Measurements from ENCODE around the gene TFF2.

Gene TFF2

DNA sequence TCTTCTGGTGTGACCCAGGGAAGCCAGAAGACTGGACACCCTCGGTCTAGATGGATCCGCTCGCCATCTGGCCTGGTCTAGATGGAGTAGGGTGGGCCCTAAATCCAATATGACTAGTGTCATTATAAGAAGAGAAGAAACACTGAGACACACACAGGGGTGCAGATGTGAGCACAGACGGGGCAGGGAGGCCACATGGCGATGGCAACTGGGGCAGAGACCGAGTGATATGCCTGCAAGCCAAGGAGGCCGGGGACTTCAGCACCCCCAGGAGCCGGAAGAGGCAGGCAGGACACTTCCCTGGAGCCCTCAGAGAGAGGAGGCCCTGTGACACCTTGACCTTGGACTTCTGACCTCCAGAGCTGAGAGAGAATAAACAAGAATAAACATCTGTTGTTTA lies 30.0 kb downstream of the TFF2 start:
- no peak for DNase-seq (ENCODE audit: low read depth)

- no peak for DNase-seq (ENCODE audit: low read depth)
These were observed 30.8 kb downstream of the TFF2 start for GRCh38 chr21:42319851-42320572.

- DNase-seq (ENCODE audit: low read depth) = no peak
These were observed 31.4 kb downstream of the TFF2 start for GRCh38 chr21:42319376-42319775.

- no peak for DNase-seq (ENCODE audit: low read depth)
These were observed 32.7 kb downstream of the TFF2 start for GRCh38 chr21:42317826-42318746.

DNA sequence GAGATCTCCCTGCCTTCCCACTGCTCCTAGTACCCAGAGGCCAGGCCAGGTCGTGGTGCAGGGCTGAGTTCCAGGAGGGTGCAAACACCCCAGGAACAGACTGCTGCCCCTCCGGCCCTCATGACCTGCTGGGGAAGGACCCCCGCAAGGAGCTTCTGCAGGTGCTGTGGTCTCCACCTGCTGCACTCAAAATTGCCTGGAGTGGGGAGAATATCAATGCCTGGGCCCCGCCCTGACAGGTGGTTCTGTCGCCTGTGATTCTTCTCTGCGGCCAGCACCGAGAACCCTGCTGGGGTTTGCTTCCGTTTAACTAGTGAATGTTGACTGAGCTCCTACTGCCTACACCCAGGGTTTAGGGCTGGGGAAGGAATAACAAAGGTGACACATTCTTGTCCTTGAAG lies 33.5 kb downstream of the TFF2 start:
- no peak for DNase-seq (ENCODE audit: low read depth)

DNA sequence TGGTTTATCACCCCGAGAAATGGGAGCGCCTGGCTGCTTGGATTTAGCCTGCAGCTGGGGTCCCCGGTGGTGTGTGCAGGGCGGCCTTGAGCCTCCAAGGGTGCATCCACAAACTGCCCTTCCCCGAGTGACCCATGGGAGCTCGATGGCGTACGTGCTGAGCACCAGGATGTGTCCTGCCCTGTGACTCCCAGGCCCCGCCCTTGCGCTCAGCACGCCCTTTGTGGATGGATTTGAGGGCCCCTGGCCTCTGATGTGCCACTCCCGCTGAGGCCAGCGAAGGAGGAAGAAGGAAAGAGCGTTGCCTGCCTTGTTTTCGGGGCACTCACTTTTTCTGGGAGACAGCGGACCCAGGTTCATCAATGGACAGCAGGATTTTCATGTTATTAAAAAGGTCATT lies 33.9 kb downstream of the TFF2 start:
- DNase-seq (ENCODE audit: low read depth) = no peak

DNA sequence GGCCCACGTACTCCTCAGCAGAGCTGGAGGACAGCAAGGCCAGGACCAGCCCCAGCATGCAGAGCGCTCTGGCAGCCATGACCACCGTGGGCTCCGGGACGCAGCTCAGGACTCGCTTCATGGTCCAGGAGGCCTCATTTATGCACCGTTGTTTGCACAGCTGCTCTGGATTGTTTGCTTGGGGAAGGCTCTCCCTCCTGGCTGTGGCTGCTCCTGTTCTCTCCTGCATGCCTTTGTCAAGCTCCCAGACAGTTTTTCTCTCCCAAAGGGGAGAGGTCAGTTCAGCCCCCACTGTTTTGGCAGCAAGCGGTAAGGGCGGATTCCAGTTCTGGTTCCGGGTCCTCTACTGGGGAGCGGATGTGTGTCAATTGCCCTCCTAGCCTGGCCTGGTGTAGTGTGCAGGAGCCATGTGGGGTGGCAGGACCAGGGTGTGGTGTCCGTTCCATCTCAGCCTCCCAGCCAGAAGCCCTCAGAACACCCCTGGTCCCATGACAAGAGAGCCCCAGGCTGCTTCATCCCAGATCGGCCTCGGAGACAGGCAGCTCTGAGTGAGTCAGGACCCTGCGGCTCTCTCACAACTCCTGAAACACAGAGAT lies 35.4 kb downstream of the TFF2 start, which contains the start of gene TFF3:
Gene TFF3 (minus strand): TSS at position 114 of the 596 bp plus-strand sequence. CDS start 35 bp downstream, at position 79.
- no peak for DNase-seq (ENCODE audit: low read depth)

DNA sequence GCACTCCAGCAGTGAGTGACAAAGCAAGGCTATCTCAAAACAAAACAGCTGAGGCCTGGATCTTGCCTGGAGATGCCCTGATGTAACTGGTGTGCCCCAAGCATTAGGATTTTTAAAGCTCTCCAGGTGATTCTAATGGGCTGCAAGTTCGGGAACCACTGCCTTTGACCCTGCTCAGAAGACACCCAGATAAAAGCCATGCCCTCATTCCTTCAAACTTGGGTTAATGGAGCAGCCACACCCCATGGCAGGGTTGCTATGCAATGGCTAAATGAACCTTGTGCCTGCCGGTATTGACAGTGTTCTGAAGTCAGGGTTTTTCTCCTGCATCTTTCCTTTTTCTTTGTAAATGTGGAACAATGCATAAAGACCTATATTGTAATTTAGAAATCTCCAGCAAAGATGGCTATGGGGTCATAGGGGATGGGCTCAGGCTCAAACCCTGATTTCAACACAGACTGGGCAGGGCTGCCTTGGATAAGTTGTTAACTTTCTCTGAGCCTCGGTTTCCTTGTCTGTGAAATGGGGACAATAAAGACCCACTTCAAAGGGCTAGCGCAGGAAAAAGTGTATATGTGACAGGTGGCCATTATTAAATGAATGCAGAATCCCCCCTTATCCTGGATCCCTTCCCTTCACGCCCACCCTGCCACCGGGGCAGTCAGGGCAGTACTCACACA lies 36.0 kb downstream of the TFF2 start:
- no peak for DNase-seq (ENCODE audit: low read depth)

DNA sequence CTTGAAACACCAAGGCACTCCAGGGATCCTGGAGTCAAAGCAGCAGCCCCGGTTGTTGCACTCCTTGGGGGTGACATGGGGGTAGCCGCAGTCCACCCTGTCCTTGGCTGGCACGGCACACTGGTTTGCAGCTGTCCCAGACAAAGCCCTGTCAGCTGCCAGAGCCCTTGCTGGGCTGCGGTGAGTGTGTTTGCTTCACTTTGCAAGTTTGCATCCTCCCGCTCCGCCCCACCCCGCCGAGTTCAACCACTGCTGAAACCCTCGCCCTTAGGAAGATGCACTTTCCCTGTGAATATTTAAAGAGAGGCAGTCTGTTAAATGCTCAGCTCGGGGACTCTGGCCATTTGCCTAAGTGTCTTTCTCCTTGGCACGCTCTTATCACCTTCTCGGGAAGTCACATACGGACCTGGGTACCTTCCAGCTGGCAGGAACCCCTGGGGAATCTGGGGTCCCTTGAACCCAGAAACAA lies 37.3 kb downstream of the TFF2 start:
- DNase-seq (ENCODE audit: low read depth) = no peak

DNA sequence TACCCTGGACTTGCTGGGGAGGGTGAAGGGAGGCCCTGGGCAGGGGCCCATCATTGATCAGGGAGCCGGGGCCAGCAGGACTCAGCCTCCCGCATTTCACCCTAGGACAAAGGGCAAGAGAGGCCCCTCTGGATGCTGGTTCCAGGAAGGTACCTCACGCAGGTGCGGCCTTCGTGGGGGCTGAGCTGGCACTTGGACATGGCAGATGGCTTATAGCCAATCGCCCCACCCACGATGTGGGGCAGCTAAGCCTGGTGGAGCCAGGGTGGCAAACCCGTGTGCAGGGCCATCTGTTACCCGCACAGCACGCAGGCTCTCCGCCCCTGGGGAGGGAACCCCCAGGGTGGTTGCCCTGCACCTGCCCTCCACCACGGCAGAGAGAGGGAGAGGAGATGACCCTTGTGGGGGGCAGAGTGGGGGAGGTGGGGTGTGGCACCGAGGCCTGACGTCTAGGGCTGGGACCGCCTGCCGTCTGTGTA lies 38.1 kb downstream of the TFF2 start:
- no peak for DNase-seq (ENCODE audit: low read depth)

DNA sequence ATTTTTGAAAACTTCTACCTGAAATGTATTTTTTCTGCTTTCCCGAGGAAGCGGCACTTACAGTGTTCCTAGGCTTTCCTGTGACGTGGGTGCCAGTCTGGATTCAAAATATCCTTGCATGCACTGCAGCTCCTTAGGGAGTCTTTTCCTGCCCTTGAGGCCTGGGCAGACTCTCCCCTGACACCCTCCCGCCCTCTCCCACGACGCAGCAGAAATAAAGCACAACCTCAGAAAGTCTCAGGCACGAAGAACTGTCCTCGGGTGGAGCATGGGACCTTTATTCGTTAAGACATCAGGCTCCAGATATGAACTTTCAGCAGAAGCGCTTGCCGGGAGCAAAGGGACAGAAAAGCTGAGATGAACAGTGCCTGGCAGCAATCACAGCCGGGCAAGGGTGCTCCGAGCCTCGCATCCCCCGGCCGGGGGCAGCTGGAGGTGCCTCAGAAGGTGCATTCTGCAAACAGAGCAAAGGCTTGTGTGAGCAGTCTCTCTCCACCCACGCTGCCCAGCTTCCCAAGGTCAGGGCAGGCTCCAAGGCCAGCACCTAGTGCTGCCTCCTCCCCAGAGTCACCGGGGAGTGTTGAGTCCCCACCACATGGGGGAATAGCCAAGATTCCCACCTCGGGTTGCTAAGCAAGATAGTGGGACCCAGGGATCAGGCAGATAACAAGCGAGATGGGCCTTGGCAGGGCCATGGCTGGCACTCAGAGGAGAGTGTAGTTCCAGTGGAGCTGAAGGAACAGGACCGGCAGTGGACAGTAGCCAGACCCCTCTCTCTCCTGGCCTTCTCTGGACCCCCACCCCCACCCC lies 38.8 kb downstream of the TFF2 start:
- DNase-seq (ENCODE audit: low read depth) = no peak

DNA sequence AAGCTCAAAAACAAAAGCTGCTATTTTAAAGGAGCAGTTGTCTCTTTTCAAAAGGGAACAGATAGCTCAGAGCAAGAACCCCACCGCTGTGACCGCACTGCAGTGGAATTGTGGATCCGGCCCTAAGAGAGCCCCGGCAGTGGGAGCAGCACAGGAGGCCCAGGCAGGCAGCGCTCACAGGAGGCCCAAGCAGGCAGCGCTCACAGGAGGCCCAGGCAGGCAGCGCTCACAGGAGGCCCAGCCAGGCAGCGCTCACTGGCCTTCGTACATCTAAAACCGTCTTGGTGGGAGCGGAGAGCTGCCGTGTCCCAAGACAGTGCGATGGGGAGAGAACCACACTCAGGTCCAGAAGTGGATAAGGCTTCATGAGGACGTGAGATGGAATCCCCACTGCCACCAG lies 39.6 kb downstream of the TFF2 start:
- DNase-seq (ENCODE audit: low read depth) = no peak

DNA sequence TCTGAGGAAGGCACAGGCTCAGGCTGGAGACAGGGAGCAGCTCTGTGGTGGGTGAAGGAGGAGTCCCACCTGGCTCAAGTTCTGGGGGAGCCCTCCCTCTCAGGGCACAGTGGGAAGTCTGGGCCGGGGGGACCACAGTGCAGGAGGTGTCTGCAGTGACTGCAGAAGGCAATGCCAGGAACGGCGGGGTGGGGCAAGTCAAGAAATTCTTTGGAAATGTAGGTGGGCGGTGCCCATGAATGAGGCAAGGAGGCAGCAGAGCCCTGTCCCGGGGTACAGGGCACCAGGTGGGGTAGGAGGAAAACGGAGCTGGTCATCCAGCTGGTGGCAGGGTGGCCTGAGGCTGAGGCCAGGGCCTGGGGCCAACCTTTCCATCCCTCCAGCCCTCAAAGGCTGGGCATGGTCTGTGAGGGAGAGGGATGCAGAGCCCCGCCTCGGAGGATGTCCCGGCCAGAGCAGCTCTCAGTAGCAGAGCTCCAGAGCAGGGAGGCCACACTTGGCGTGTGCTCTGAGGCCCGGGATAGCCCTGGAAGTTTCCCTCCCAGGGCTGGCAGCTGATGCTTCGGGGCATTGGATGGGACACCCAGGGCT lies 40.3 kb downstream of the TFF2 start:
- DNase-seq (ENCODE audit: low read depth) = no peak

- no peak for DNase-seq (ENCODE audit: low read depth)
These were observed 41.0 kb downstream of the TFF2 start for GRCh38 chr21:42309753-42310213.

- no peak for DNase-seq (ENCODE audit: low read depth)
These were observed 41.7 kb downstream of the TFF2 start for GRCh38 chr21:42308914-42309752.

- no peak for DNase-seq (ENCODE audit: low read depth)
These were observed 42.5 kb downstream of the TFF2 start for GRCh38 chr21:42308161-42308913.

DNA sequence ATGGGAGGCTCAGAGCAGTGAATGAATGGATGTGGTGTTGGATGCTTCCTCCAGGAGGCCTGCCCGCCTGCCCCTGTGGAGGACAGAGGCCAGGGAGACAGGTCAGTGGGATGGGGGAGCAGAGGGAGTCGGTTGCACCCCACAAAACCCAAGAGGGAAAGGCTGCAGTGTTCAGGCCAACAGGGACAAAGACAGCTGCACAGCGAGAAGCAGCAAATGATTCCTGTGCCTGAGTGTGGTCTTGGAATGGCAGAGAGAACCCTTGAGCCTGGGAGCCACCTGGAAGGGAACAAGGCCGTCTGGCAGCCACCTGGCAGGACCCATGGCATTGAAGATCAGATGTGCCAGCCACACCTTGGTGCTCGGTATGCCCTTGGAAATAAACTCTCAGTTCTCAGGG lies 43.7 kb downstream of the TFF2 start:
- DNase-seq (ENCODE audit: low read depth) = no peak

- DNase-seq (ENCODE audit: low read depth) = no peak
These were observed 44.3 kb downstream of the TFF2 start for GRCh38 chr21:42306366-42307035.
